ENCODE measurements around the gene LYRM4. TPM values are rescaled to one million over a fixed set of nuclear protein-coding genes. Genes with fewer than 3 reads are reported as not detected.

The LYRM4 gene
- total and polyA plus RNA-seq, 12 donors = 18.3 to 33.0 (median 24.5) TPM

- 93 to 97% methylated on average over 2 of the region's 2 CpGs for WGBS, 2 donors
- Histone ChIP-seq H3K4me3 (no peak overlapping the region), H3K9me3 (no peaks in the 10 kb centered on the region), H3K27me3 (no peaks in the 10 kb centered on the region), H3K27ac (no peak overlapping the region), H3K36me3 (peaks cover 0 to 32% (median 0%) of the 10 kb centered on the region in 9 donors), H3K4me1 (peaks cover 0 to 8% (median 0%) of the 10 kb centered on the region in 9 donors)
- ATAC-seq (no peak), DNase-seq (no peak)
- no peak for TF ChIP-seq CTCF (IDR thresholded peaks at IDR 0.05)
- intact Hi-C loops (cut with DNase I) = no loop called here
These were observed 24.9 kb downstream of the LYRM4 start for GRCh38 chr6:5235830-5236229.

GRCh38 chr6:5234874-5235273, 25.9 kb downstream of the LYRM4 start:
- ATAC-seq (no peak), DNase-seq (no peak)
- no peaks in the 10 kb centered on the region for H3K27me3 ChIP-seq

GRCh38 chr6:5231289-5231688, 29.5 kb downstream of the LYRM4 start:
- no peak for ATAC-seq
- intact Hi-C loops (cut with DNase I) = no loop called here
- no peak for TF ChIP-seq CTCF (IDR thresholded peaks at IDR 0.05)
- Histone ChIP-seq H3K27ac (no peak overlapping the region), H3K9me3 (no peaks in the 10 kb centered on the region), H3K27me3 (no peaks in the 10 kb centered on the region), H3K36me3 (peaks cover 0 to 16% (median 0%) of the 10 kb centered on the region in 9 donors), H3K4me3 (no peak overlapping the region), H3K4me1 (peaks cover 0 to 8% (median 0%) of the 10 kb centered on the region in 9 donors)
- 68 to 90% methylated on average over 2 of the region's 2 CpGs for WGBS, 2 donors
- DNase-seq = no peak

More at GRCh38 chr6:5234874-5235273, 25.9 kb downstream of the LYRM4 start:
- H3K4me3 ChIP-seq = no peak overlapping the region
- peaks cover 0 to 22% (median 0%) of the 10 kb centered on the region in 9 donors for H3K36me3 ChIP-seq
- intact Hi-C loops (cut with DNase I) = no loop called here
- WGBS, 2 donors = 85 to 94% methylated on average over 6 of the region's 6 CpGs
- H3K27ac ChIP-seq = no peak overlapping the region
- H3K9me3 ChIP-seq = no peaks in the 10 kb centered on the region
- TF ChIP-seq CTCF (IDR thresholded peaks at IDR 0.05) = no peak
- H3K4me1 ChIP-seq = peaks cover 0 to 8% (median 0%) of the 10 kb centered on the region in 9 donors

GRCh38 chr6:5230081-5230480, 30.7 kb downstream of the LYRM4 start:
- DNase-seq (no peak), ATAC-seq (no peak)
- no peak for TF ChIP-seq CTCF (IDR thresholded peaks at IDR 0.05)
- H3K36me3 ChIP-seq = peaks cover 0 to 4% (median 0%) of the 10 kb centered on the region in 9 donors
- no peak overlapping the region for H3K27ac ChIP-seq
- H3K9me3 ChIP-seq = no peaks in the 10 kb centered on the region
- 81 to 82% methylated on average over 4 of the region's 4 CpGs for WGBS, 2 donors
- intact Hi-C loops (cut with DNase I) = no loop called here
- H3K4me1 ChIP-seq = peaks cover 0 to 8% (median 0%) of the 10 kb centered on the region in 9 donors
- H3K27me3 ChIP-seq = no peaks in the 10 kb centered on the region
- H3K4me3 ChIP-seq = no peak overlapping the region

All from heart right ventricle (tissue), 16 donors.